ENCODE measurements around the gene ASIC2. TPM values are rescaled to one million over a fixed set of nuclear protein-coding genes. Genes with fewer than 3 reads are reported as not detected.

ASIC2 gene
- total RNA-seq, 1 experiment from 2014 or later, result 0.74 TPM

- no peak overlapping the region for H3K14ac ChIP-seq (ENCODE audit: insufficient read depth, low read length)
- H3K56ac ChIP-seq (ENCODE audit: insufficient read length, low read depth, low read length), result no peak overlapping the region
- no CpG with 5 or more reads among the region's 3 CpGs for WGBS (ENCODE audit: extremely low coverage, insufficient read length, low lambda C conversion rate)
- no peak overlapping the region for H3K23ac ChIP-seq (ENCODE audit: insufficient read length, low read depth, low read length)
- H3K23me2 ChIP-seq (ENCODE audit: insufficient read length, low read depth, low read length, poor library complexity, severe bottlenecking), result no peaks in the 10 kb centered on the region
- H3K27ac Mint-ChIP-seq, result no peak overlapping the region
- peaks cover 12 to 15% of the 10 kb centered on the region in 2 experiments for H3K9me3 Mint-ChIP-seq
- no peaks in the 10 kb centered on the region for H3K9me3 ChIP-seq (ENCODE audit: control insufficient read depth, low read depth, low read length)
- no peak overlapping the region for H4K5ac ChIP-seq (ENCODE audit: insufficient read length, low read depth, low read length)
- H2BK15ac ChIP-seq (ENCODE audit: low read depth, low read length), result no peak overlapping the region
- H3K4me2 ChIP-seq (ENCODE audit: insufficient read depth, insufficient read length, low read length), result no peak overlapping the region
- no peak overlapping the region for H2AFZ ChIP-seq (ENCODE audit: low read length)
- H3K18ac ChIP-seq (ENCODE audit: insufficient read length, low read depth, low read length), result no peak overlapping the region
- no peak overlapping the region for H3T11ph ChIP-seq (ENCODE audit: low read length)
- H3K4ac ChIP-seq (ENCODE audit: low read depth, low read length), result no peak overlapping the region
- no peak overlapping the region for H3K9ac ChIP-seq (ENCODE audit: extremely low read depth, insufficient read length, low read length)
- H4K91ac ChIP-seq (ENCODE audit: insufficient read length, low read depth, low read length), result no peak overlapping the region
- no peak overlapping the region for H2BK12ac ChIP-seq (ENCODE audit: insufficient read length, low read depth, low read length)
- H4K8ac ChIP-seq (replicated peaks; ENCODE audit: insufficient read length, low read depth, low read length), result no peak overlapping the region
- no peak overlapping the region for H2BK120ac ChIP-seq (ENCODE audit: low read depth, low read length, poor library complexity, severe bottlenecking)
- no peaks in the 10 kb centered on the region for H3K79me1 ChIP-seq (ENCODE audit: insufficient read depth, low read depth, low read length, poor library complexity, severe bottlenecking)
- H3K4me1 Mint-ChIP-seq, result peaks cover 4 to 10% of the 10 kb centered on the region in 2 experiments
- no peak overlapping the region for H2BK5ac ChIP-seq (ENCODE audit: insufficient read length, low read length)
- DNase-seq, result no peak
- H2AK5ac ChIP-seq (ENCODE audit: insufficient read length, low read length), result no peak overlapping the region
- TF ChIP-seq CTCF (conservative IDR thresholded peaks at IDR 0.05), result no peak
- H3K79me2 ChIP-seq (ENCODE audit: insufficient read depth, low read length), result no peaks in the 10 kb centered on the region
- H3K27ac ChIP-seq (ENCODE audit: insufficient read length, low read depth, low read length), result no peak overlapping the region
- peaks cover 0 to 11% (median 6%) of the 10 kb centered on the region in 3 experiments; a peak in 6 of 7 replicates for H3K36me3 Mint-ChIP-seq (ENCODE audit: insufficient read depth in 1 of 3, low read depth in 3 of 3)
- no peaks in the 10 kb centered on the region for H4K20me1 ChIP-seq (ENCODE audit: control insufficient read depth, insufficient read depth, insufficient read length)
- H2BK20ac ChIP-seq (ENCODE audit: low read depth, low read length, poor library complexity, severe bottlenecking), result no peak overlapping the region
- no peaks in the 10 kb centered on the region for H3K27me3 ChIP-seq (ENCODE audit: insufficient read depth, low read length)
- H3K4me3 Mint-ChIP-seq, result no peak overlapping the region
- H3K27me3 Mint-ChIP-seq (ENCODE audit: low read depth), result peaks cover 24% of the 10 kb centered on the region
- H3K4me1 ChIP-seq (ENCODE audit: insufficient read depth, low read length), result no peaks in the 10 kb centered on the region
These were observed 187.2 kb downstream of the ASIC2 start for GRCh38 chr17:33105911-33106310.

All from H9 (cell line).